K562 (cell line): ENCODE results near the gene SFI1. TPM values are rescaled to one million over a fixed set of nuclear protein-coding genes. Genes with fewer than 3 reads are reported as not detected.

Experiments
- CHD4 ChIP-seq: fragments of 200-600 bp; sonication (generic); IDR thresholded peaks from 3 replicates; pipeline ENCODE4 v1.6.1; 2012; ENCODE audit warnings: low read depth, mild to moderate bottlenecking, mixed read lengths, low read length, inconsistent platforms; ENCODE audit not compliant: insufficient read depth, insufficient replicate concordance, poor library complexity, severe bottlenecking
- ETS2 ChIP-seq: IDR thresholded peaks from 2 replicates; pipeline ENCODE4 v1.6.1; 2016; ENCODE audit warnings: borderline replicate concordance, missing genetic modification characterization, mild to moderate bottlenecking, moderate library complexity, missing compliant biosample characterization; ENCODE audit not compliant: poor library complexity, severe bottlenecking
- ILF3 ChIP-seq: fragments of 450-650 bp; IDR thresholded peaks from 2 replicates; pipeline ENCODE4 v1.6.1; 2018; ENCODE audit warnings: antibody characterized with exemption, mild to moderate bottlenecking, moderate library complexity, borderline replicate concordance
- NFE2L1 ChIP-seq: fragments of 450-650 bp; IDR thresholded peaks from 2 replicates; pipeline ENCODE4 v1.6.1; 2016; ENCODE audit warnings: missing genetic modification characterization, low read depth, mild to moderate bottlenecking, missing compliant biosample characterization, moderate library complexity, borderline replicate concordance
- RBM15 ChIP-seq: fragments of 200-400 bp; formaldehyde crosslinking; IDR thresholded peaks from 2 replicates; pipeline ENCODE4 v1.6.1; 2018; ENCODE audit warnings: mild to moderate bottlenecking, low read length, moderate library complexity; ENCODE audit not compliant: insufficient read depth
- SOX6 ChIP-seq: fragments of 450-650 bp; IDR thresholded peaks from 2 replicates; pipeline ENCODE4 v1.6.1; 2014; ENCODE audit warnings: mild to moderate bottlenecking
- ZBTB2 ChIP-seq: fragments of 450-650 bp; IDR thresholded peaks from 2 replicates; pipeline ENCODE4 v1.6.1; 2016; ENCODE audit warnings: antibody characterized with exemption
- ZBTB43 ChIP-seq: sonication (generic); formaldehyde crosslinking; IDR thresholded peaks from 2 replicates; pipeline ENCODE4 v1.8.0; 2023; ENCODE audit warnings: mild to moderate bottlenecking, missing genetic modification reagents
- ZBTB49 ChIP-seq: sonication (generic); formaldehyde crosslinking; IDR thresholded peaks from 2 replicates; pipeline ENCODE4 v1.8.0; 2022; ENCODE audit warnings: missing genetic modification reagents, mild to moderate bottlenecking, borderline replicate concordance
- ZNF592 ChIP-seq: fragments of 450-650 bp; IDR thresholded peaks from 2 replicates; pipeline ENCODE4 v1.6.1; 2017; ENCODE audit warnings: antibody characterized with exemption, mild to moderate bottlenecking
- ZSCAN32 ChIP-seq: fragments of 450-650 bp; formaldehyde crosslinking; IDR thresholded peaks from 2 replicates; pipeline ENCODE4 v1.4.0; 2020; ENCODE audit warnings: mild to moderate bottlenecking, moderate library complexity
- polyA plus RNA-seq, 8 experiments: library from polyadenylated mRNA; depleted of rRNA in 4 of 8; stranded (reverse) in 5 of 8; unstranded in 3 of 8; fragments of >200 nt; fragmentation: Nextera tagmentation in 2 of 8; fragmentation: Illumina TruSeq in 1 of 8; extraction: Ambion mirVana in 2 of 8; extraction: Trizol in 1 of 8; gene quantifications; 2 replicates each; pipeline versions ENCODE4 v1.2.1 to v1.2.3, GENCODE V29; 2011 to 2014; ENCODE audit warnings: inconsistent platforms in 1 of 8, missing spikeins in 1 of 8
- total RNA-seq, 7 experiments: library from RNA; depleted of rRNA in 6 of 7; stranded (reverse); fragments of >200 nt in 6 of 7; fragmentation: Illumina TruSeq in 2 of 7; extraction: Trizol in 2 of 7; gene quantifications; 2 replicates each; pipeline versions ENCODE4 v1.2.1 to v1.2.3, GENCODE V29; 2011 to 2021; ENCODE audit warnings: low replicate concordance in 1 of 7
- TF ChIP-seq, protein P1 (sequence below): fragments of 450-650 bp; IDR thresholded peaks from 2 replicates; pipeline ENCODE4 v1.6.1; 2016; ENCODE audit warnings: missing biosample characterization, missing genetic modification characterization
- TF ChIP-seq, protein P2 (sequence below), 3 experiments: IDR thresholded peaks in 2 of 3; conservative IDR thresholded peaks in 1 of 3; 2 replicates each; pipeline ENCODE4 v1.5.1; 2011 to 2012; ENCODE audit warnings: low read length in 3 of 3, mild to moderate bottlenecking in 3 of 3, control low read depth in 2 of 3, improper control_type of control experiment in 1 of 3, inconsistent platforms in 1 of 3, low read depth in 1 of 3, mixed read lengths in 1 of 3, moderate library complexity in 1 of 3; ENCODE audit not compliant: insufficient read depth in 2 of 3

The SFI1 gene
- total and polyA plus RNA-seq, 9 of the 15 experiments (the other 6 are each of a cell fraction or from before 2014, with no cell fraction given): 3.0 to 25.6 (median 14.1) TPM

GRCh38 chr22:31585161-31585859, 89.0 kb downstream of the SFI1 start (continued):
- TF ChIP-seq ZBTB43 (no peak), ZNF592 (0 out of 2 replicates have a peak, but pooled peaks have one; percentile 43), ZSCAN32 (CRISPR knock-in tag) (no peak), RBM15 (no peak), CHD4 (no peak), ZBTB2 (no peak), ZBTB49 (CRISPR knock-in tag) (no peak), ETS2 (tag) (no peak), NFE2L1 (tag) (no peak), ILF3 (no peak), SOX6 (peak; percentile 76)
- TF ChIP-seq, protein P1, sequence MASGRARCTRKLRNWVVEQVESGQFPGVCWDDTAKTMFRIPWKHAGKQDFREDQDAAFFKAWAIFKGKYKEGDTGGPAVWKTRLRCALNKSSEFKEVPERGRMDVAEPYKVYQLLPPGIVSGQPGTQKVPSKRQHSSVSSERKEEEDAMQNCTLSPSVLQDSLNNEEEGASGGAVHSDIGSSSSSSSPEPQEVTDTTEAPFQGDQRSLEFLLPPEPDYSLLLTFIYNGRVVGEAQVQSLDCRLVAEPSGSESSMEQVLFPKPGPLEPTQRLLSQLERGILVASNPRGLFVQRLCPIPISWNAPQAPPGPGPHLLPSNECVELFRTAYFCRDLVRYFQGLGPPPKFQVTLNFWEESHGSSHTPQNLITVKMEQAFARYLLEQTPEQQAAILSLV (tag): no peak
- TF ChIP-seq, protein P2, sequence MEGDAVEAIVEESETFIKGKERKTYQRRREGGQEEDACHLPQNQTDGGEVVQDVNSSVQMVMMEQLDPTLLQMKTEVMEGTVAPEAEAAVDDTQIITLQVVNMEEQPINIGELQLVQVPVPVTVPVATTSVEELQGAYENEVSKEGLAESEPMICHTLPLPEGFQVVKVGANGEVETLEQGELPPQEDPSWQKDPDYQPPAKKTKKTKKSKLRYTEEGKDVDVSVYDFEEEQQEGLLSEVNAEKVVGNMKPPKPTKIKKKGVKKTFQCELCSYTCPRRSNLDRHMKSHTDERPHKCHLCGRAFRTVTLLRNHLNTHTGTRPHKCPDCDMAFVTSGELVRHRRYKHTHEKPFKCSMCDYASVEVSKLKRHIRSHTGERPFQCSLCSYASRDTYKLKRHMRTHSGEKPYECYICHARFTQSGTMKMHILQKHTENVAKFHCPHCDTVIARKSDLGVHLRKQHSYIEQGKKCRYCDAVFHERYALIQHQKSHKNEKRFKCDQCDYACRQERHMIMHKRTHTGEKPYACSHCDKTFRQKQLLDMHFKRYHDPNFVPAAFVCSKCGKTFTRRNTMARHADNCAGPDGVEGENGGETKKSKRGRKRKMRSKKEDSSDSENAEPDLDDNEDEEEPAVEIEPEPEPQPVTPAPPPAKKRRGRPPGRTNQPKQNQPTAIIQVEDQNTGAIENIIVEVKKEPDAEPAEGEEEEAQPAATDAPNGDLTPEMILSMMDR (IDR thresholded peaks at IDR 0.05 in 2 of 3, conservative IDR thresholded peaks at IDR 0.05 in 1 of 3; ENCODE audit: insufficient read depth in 2 of 3, low read depth in 1 of 3, low read length in 3 of 3): no peak
